Epithelial cell of proximal tubule (primary cell): ENCODE results near the gene EHD3. TPM values are rescaled to one million over a fixed set of nuclear protein-coding genes. Genes with fewer than 3 reads are reported as not detected.

Experiments used
- DNase-seq: peaks from one replicate; pipeline ENCODE4 v3.0.0-alpha.2; 2011; ENCODE audit warnings: low read depth
- H3K4me3 ChIP-seq: 2 replicates; pipeline ENCODE4 v1.5.1; 2011; ENCODE audit warnings: low read depth, mild to moderate bottlenecking, low read length
- total RNA-seq: library from RNA; depleted of rRNA; stranded (reverse); fragments of >200 nt; gene quantifications from 2 replicates; pipeline ENCODE4 v1.2.3, GENCODE V29; 2015
- TF ChIP-seq, protein P1 (sequence below): conservative IDR thresholded peaks from 2 replicates; pipeline ENCODE4 v1.5.1; 2012; ENCODE audit warnings: low read depth, mild to moderate bottlenecking, low read length

Gene EHD3
- total RNA-seq, 1 donor from 2014 or later = 4.6 TPM

DNA sequence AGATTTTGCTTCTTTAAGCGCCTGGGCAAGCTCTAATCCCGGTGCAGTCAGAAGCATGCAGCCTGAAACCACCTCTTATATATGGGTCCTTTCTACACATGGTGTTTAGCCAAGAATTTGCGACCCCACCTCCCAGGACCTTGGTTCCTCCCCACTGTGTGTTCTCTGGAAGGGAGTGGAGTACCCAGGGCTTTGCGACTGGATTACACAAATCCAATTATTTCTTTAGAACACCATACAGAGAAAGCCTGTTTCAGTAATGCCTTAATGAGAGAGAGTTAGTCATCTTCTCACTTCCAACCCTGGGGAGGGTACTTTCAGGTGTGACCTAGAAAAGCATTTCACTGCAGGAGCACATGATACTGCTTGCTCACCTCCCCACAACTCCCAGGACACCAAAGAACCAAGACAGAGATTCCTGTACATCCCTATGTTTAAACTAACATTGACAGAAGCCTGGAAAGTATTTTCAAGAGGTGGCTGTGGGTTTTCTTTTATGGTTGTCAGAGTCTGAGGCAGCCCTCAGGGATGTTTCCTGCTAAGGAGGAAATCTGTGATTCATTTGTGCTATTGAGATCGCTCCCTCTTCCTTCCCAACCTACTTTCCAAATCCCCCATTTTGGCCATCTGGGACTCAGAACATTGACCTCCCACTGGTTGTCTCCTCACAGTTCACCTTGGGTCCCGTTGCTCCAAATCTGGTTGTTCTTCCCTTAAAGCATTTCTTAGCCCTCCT lies 16.3 kb upstream of the EHD3 start, which contains the start of gene CAPN14:
TSS of gene CAPN14 (minus strand) at position 51 of the 736 bp plus-strand sequence. CDS start 12,068 bp downstream, outside the sequence.
- TF ChIP-seq, protein P1, sequence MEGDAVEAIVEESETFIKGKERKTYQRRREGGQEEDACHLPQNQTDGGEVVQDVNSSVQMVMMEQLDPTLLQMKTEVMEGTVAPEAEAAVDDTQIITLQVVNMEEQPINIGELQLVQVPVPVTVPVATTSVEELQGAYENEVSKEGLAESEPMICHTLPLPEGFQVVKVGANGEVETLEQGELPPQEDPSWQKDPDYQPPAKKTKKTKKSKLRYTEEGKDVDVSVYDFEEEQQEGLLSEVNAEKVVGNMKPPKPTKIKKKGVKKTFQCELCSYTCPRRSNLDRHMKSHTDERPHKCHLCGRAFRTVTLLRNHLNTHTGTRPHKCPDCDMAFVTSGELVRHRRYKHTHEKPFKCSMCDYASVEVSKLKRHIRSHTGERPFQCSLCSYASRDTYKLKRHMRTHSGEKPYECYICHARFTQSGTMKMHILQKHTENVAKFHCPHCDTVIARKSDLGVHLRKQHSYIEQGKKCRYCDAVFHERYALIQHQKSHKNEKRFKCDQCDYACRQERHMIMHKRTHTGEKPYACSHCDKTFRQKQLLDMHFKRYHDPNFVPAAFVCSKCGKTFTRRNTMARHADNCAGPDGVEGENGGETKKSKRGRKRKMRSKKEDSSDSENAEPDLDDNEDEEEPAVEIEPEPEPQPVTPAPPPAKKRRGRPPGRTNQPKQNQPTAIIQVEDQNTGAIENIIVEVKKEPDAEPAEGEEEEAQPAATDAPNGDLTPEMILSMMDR = no peak
- no peak within 1 kb of the TSS for H3K4me3 ChIP-seq
- no peak for DNase-seq

DNA sequence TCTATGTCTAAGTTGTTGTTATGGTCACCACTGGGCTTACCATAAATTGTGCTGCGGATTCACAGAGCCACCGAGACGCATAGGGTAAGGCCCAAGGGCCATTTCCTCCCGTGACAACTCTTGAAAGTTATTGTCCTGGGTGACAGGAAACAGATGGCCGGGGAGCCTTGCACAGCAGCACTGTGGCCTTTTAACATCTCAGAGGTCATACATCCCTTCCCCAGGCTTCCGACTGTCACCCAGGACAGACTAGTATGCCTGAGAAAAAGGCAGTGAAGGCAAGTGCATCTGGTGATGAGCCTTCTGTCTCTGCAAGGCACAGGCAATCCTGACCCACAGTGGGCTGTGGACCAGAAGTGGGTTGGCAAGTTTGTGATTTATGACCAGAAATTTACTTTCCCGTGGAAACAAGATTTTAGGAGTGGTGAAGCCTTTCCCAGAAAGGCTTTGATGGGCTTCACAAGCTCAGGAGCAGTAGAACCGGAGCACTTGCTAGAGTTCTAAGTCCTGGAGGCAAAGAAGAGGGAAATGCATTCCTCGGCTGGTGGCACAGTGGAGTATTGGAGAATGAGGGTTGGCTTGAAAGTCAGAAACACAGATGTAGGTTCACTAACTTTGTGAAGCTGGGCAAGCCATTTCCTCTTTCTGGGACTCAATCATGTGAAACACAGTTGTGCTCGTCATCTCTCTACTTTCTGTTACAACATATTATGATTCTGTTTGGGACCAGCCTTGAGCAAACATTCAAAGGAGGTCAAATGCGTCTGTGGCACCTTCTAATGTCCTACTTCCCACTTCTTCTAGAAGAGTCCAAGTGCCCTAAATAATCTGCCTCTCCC lies 14.6 kb upstream of the EHD3 start:
- TF ChIP-seq, protein P1 = no peak
- no peak overlapping the region for H3K4me3 ChIP-seq
- DNase-seq = no peak

DNA sequence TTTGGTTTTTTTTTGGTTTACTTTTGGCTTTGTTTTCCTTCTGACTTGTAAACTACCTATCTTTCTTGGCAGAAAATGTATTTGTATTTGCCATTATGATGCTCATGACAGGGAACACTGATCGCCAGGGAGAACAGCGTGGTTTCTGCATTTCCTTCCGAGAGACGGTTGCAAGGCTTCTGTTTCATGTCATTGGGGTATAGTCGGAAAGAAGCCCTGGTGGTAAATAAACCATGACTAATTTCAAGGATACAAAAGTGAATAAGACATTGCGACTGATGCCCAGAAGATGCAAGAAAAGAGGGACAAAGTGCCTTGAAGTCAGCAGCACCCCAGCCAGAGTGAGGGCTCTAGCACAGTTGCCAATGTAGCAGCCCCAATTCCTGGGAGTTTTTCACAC lies 12.4 kb upstream of the EHD3 start:
- H3K4me3 ChIP-seq = no peak overlapping the region
- no peak for DNase-seq
- TF ChIP-seq, protein P1 = no peak

DNA sequence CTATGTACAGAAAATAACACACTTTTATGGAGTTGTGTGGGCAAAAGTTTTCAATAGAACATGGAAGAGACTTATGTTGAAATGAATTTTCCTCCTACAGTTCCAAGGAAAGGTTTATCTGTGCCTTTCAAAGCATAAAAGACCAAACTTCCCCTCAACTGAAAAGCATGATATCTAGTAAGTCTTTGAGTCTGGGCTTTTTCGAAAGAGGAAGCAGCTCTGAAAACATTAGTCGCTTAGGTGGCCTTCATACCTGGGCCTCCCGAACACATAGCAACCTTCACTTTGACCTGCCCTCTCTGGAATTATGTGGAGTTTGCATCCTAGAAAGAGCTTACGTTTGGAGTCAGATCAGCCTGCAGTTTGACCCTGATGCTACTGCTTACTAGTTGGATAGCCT lies 11.9 kb upstream of the EHD3 start:
- DNase-seq = no peak
- TF ChIP-seq, protein P1 = no peak
- H3K4me3 ChIP-seq = no peak overlapping the region

DNA sequence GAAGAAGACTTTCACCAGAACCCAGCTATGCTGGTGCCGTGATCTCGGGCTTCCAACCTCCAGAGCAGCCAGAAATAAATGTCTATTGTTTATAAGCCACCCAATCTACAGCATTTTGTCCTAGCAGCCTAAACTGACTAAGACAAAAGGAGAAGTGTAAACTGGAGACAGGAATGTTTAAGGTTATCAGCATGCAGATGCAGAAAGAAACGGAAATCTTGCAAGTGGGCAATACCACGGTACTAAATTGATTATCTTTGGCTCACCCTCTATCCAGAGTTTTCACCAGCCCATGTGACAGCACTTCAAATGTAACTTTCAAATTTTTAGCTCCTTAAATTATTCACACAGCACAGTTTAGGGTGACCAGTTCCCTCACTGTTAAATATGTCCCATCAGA lies 10.9 kb upstream of the EHD3 start:
- no peak overlapping the region for H3K4me3 ChIP-seq
- DNase-seq = no peak
- TF ChIP-seq, protein P1 = no peak

DNA sequence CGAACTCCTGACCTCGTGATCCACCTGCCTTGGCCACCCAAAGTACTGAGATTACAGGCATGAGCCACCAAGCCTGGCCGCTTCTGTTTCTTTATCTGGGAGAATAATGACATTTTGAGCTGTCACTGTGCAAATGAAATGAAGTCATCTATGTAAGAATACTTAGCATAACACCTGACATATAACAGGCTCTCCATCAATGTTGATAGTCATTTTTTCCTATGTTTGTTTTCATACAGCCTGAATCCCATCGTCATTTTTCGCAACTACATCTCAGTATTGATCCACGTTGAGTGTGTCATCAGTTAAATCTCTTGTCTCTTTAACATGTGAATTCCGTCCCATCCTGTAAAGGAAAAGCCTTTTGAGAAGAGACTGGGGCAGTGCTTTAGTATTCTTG lies 10.2 kb upstream of the EHD3 start:
- no peak overlapping the region for H3K4me3 ChIP-seq
- TF ChIP-seq, protein P1 = no peak
- no peak for DNase-seq

DNA sequence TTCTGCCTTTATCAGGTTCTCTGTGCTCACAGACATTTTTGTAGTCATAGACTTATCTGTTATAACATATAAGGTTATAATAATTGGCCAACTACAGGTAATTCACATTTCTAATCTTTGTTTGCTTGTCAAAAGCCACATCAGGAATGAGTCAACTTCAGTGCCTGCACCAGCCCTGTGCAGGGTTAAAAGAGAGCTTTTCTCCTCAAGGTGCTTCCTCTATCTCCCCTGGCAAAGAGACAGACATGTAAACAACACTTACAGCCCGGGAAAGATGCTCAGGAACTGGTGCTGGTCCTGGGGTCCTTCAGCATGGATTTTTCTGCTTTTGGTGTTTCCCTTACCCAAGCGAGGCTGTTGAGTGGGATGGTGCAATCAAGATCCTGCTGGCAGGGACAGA lies 7.7 kb upstream of the EHD3 start:
- H3K4me3 ChIP-seq = no peak overlapping the region
- DNase-seq = no peak

More for the DNA sequence above, 7.7 kb upstream of the EHD3 start:
- TF ChIP-seq, protein P1 = no peak
